RWPE2 (cell line): ENCODE data around the gene PDE2A.
A peak's percentile ranks its signal among the peaks of the same experiment; 100 is the strongest.
"Not testable (repeated sequence)": the region's sequence is repeated elsewhere in the genome, so short reads cannot be mapped to it uniquely, and the experiment has no call there.

ENCODE experiments used
- ATAC-seq: fragments of 200-7000 bp; cut with Tn5 transposase; 3 replicates; pipeline ENCODE4 v1.9.1; 2021; ENCODE audit warnings: low read depth
- DNase-seq: peaks from one replicate; pipeline ENCODE4 v3.0.0-alpha.2; 2020; ENCODE audit warnings: low spot score
- H3K27ac ChIP-seq: fragments of 450-650 bp; 2 replicates; pipeline ENCODE4 v1.5.1; 2017; ENCODE audit warnings: mild to moderate bottlenecking; ENCODE audit not compliant: poor library complexity, severe bottlenecking
- H3K27me3 ChIP-seq: fragments of 250-450 bp; sonication (Bioruptor Pico); 2 replicates; pipeline ENCODE4 v1.5.1; 2021; ENCODE audit warnings: mild to moderate bottlenecking, moderate library complexity; ENCODE audit not compliant: insufficient read depth, poor library complexity, severe bottlenecking
- H3K36me3 ChIP-seq: fragments of 250-450 bp; sonication (Bioruptor Pico); 2 replicates; pipeline ENCODE4 v1.5.1; 2020; ENCODE audit warnings: low read depth, mild to moderate bottlenecking, moderate library complexity
- H3K4me1 ChIP-seq: fragments of 250-450 bp; sonication (Bioruptor Pico); 2 replicates; pipeline ENCODE4 v1.5.1; 2021; ENCODE audit warnings: mild to moderate bottlenecking, moderate library complexity; ENCODE audit not compliant: insufficient read depth, poor library complexity, severe bottlenecking
- H3K4me3 ChIP-seq: fragments of 250-450 bp; sonication (Bioruptor Pico); 2 replicates; pipeline ENCODE4 v1.5.1; 2021; ENCODE audit warnings: mild to moderate bottlenecking, moderate library complexity; ENCODE audit not compliant: severe bottlenecking
- H3K9me3 ChIP-seq: fragments of 250-450 bp; sonication (Bioruptor Pico); 2 replicates; pipeline ENCODE4 v1.5.1; 2021; ENCODE audit warnings: mild to moderate bottlenecking, moderate library complexity; ENCODE audit not compliant: severe bottlenecking
- TF ChIP-seq, protein P1 (sequence below): fragments of 450-650 bp; IDR thresholded peaks from one replicate; pipeline ENCODE4 v1.5.1; 2017; ENCODE audit warnings: mild to moderate bottlenecking, moderate library complexity; ENCODE audit not compliant: poor library complexity, severe bottlenecking

Gene PDE2A

DNA sequence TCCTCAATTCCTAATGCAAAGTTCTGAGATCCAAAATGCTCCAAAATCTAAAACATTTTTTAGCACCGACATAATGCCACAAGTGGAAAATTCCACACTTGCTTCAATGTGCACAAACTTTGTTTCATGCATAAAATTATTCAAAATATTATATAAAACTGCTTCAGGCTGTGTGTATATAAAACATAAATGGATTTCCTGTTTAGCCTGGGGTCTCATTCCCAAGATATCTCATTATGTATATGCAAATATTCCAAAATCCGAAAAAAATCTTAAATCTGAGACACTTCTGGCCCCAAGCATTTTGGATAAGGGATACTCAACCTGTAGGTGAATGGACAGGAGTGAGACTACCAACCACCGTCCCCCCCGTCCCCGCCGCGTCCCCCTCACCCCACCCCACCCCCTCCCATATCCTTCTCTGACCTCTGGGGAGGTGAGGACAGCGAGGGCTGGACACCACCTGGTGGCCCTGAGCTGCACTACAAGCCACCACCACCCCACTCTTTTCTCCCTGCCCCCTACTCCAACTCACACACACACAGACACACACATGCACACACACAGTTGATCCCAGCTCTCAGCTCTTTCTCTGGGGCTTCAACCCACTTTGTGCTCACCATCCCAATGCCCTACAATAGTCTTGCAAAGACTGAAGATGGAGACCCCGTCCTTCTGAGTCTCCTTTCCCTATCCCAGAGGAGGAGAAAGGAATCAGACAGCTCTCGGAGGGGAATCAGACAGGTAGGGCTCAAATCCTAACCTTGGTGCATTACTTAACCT lies 101.0 kb downstream of the PDE2A start:
- TF ChIP-seq, protein P1, sequence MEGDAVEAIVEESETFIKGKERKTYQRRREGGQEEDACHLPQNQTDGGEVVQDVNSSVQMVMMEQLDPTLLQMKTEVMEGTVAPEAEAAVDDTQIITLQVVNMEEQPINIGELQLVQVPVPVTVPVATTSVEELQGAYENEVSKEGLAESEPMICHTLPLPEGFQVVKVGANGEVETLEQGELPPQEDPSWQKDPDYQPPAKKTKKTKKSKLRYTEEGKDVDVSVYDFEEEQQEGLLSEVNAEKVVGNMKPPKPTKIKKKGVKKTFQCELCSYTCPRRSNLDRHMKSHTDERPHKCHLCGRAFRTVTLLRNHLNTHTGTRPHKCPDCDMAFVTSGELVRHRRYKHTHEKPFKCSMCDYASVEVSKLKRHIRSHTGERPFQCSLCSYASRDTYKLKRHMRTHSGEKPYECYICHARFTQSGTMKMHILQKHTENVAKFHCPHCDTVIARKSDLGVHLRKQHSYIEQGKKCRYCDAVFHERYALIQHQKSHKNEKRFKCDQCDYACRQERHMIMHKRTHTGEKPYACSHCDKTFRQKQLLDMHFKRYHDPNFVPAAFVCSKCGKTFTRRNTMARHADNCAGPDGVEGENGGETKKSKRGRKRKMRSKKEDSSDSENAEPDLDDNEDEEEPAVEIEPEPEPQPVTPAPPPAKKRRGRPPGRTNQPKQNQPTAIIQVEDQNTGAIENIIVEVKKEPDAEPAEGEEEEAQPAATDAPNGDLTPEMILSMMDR, result peak; percentile 86
- Histone ChIP-seq H3K27ac (peak overlapping the region; percentile 99), H3K4me1 (peaks cover 35% of the 10 kb centered on the region), H3K36me3 (no peaks in the 10 kb centered on the region), H3K27me3 (no peaks in the 10 kb centered on the region), H3K9me3 (no peaks in the 10 kb centered on the region), H3K4me3 (no peak overlapping the region)
- DNase-seq (no peak), ATAC-seq (peak; percentile 41; the same call in 2 of the 3 replicates)

DNA sequence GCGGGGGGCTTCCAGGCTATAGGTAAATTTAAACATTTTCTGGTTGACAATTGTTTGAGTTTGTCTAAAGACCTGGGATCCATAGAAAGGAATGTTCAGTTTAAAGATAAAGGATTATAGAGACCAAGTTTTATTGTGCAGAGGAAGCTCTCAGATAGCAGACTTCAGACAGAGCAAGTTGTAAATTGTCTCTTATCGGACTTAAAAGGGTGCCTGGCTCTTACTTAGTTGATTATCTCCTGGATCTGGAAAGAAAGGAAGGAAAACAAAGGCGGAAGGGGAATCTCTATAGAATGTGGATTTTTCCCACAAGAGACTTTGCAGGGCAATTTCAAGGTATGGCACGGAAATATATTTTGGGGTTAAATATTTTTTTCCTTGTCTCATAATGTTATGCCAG lies 101.7 kb downstream of the PDE2A start:
- H3K27me3 ChIP-seq, ATAC-seq, H3K9me3 ChIP-seq, H3K4me3 ChIP-seq, DNase-seq, H3K36me3 ChIP-seq: not testable (repeated sequence)
- Histone ChIP-seq H3K27ac (peak overlapping the region; percentile 99), H3K4me1 (peaks cover 35% of the 10 kb centered on the region)

DNA sequence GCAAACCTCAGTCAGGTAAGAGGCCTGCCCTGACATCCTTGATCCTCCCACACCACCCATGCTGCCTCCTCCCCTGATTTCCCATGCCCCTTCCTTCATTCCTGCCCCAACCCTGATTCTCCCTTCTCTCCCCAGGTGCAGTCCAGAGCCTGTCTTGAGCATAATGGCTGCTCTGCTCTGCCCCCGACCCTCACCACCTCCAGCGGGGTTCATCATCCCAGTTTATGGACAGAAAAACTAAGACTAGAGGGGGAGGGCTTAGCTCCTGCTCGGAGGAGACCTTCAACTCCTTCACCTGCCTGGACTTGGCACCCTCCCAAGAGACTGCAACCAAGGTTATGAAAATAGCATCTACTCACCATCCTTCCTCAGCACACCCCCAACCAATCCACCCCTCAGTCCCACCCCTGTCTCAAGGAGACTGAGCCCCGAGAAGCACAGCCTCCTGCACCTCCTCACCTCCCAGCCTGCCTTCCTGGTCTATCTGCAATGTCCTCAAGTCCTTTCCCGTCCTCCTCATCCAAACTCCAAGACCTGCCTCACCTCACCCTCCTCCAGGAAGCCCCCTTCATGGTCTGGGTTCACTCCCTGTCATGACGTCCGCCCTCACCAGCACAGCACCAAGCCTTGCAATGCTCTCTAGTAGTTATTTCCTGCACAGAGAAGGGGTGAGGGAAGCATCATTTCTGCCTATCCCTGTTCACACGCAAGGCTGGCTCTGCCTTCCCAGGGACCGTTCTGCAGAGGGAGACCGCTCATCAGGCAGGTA lies 103.1 kb downstream of the PDE2A start:
- no peaks in the 10 kb centered on the region for H3K27me3 ChIP-seq
- no peak for ATAC-seq
- TF ChIP-seq, protein P1, result no peak
- no peaks in the 10 kb centered on the region for H3K36me3 ChIP-seq
- DNase-seq, result no peak
- H3K4me1 ChIP-seq, result peaks cover 43% of the 10 kb centered on the region
- no peak overlapping the region for H3K4me3 ChIP-seq
- no peaks in the 10 kb centered on the region for H3K9me3 ChIP-seq
- peak overlapping the region; percentile 99 for H3K27ac ChIP-seq

DNA sequence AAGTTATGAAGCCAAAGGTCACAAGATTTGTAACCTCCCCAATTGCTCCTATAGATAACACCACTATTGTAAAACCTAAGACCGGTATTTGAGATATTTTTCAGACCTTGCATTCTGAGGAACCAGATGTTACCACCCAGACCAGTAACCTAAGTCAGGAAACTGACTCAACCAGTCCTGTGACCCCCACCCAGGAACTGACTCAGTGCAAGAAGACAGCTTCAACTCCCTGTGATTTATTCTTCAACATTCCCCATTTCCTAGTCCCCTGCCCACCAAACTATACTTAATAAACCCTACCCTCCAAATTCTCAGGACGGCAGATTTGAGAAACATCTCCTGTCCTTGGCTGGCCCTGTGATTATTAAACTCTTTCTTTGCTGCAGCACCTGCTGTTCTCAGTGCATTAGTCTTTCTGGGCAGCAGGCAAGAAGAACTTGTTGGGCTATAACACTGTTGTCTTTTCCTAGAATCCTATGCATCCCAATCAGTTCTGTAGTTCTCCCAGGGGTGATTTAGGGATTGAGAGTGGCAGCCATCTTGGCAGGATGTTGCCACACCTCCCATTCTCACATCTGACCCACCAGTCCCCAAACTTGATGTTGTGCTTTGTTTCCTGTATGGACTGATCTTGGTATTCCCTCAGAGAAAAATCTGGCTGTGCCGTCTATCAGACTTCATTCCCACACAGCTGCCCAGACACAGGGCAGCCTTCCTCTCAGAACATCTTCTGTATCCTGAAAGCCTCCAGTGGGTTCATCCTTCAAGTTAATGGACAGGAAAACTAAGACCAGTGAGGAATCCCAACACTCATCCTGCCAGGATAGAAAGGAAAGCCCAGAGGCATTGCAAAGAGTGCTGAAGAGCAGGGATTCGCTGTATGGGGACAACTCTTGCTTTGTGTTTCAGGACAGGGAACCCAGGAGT lies 104.0 kb downstream of the PDE2A start:
- Histone ChIP-seq H3K27me3 (no peaks in the 10 kb centered on the region), H3K9me3 (no peaks in the 10 kb centered on the region), H3K4me3 (no peak overlapping the region), H3K36me3 (no peaks in the 10 kb centered on the region), H3K4me1 (peaks cover 43% of the 10 kb centered on the region), H3K27ac (peak overlapping the region; percentile 99)
- peak; percentile 90 for ATAC-seq
- no peak for DNase-seq
- TF ChIP-seq, protein P1, result no peak

DNA sequence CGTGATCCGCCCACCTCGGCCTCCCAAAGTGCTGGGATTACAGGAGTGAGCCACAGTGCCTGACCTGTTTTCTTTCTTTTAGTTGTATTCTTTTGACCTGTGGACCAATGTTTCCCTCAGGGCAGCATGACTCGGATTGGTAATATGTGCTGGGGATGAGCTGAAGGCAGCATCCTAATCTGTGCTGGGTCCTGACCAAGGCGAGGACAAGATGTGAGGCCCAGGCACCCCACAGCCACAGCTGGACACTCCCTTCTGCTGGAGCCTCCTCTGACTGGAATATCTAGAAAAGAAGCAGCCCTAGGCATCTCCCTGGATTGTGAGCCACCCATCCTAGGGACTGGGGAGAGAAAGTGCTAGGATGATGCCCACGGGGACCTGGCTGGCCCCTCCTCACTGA lies 105.4 kb downstream of the PDE2A start:
- ATAC-seq (peak; percentile 33; the same call in 2 of the 3 replicates), DNase-seq (no peak)
- Histone ChIP-seq H3K9me3 (no peaks in the 10 kb centered on the region), H3K27me3 (no peaks in the 10 kb centered on the region), H3K36me3 (no peaks in the 10 kb centered on the region), H3K4me1 (peaks cover 43% of the 10 kb centered on the region), H3K4me3 (no peak overlapping the region), H3K27ac (peak overlapping the region; percentile 99)
- TF ChIP-seq, protein P1, result no peak
